GM21447 (cell line): ENCODE results near the gene NLE1.

Source experiments
- ATAC-seq: cut with Tn5 transposase; IDR thresholded peaks from one replicate; pipeline ENCODE4 v1.9.1; 2021; ENCODE audit not compliant: unreplicated experiment

NLE1 gene

GRCh38 chr17:35087731-35088355, 54.3 kb downstream of the NLE1 start:
- no peak for ATAC-seq

- no peak for ATAC-seq
Observed at GRCh38 chr17:35086931-35087573, 55.1 kb downstream of the NLE1 start.

GRCh38 chr17:35086164-35086563, 55.9 kb downstream of the NLE1 start:
- ATAC-seq, result no peak

- no peak for ATAC-seq
Observed at GRCh38 chr17:35084987-35085386, 57.1 kb downstream of the NLE1 start.

- ATAC-seq, result no peak
Observed at GRCh38 chr17:35083071-35083470, 59.0 kb downstream of the NLE1 start.

GRCh38 chr17:35082073-35082657, 59.9 kb downstream of the NLE1 start:
- ATAC-seq, result no peak

- no peak for ATAC-seq
Observed at GRCh38 chr17:35081638-35082037, 60.5 kb downstream of the NLE1 start.

- no peak for ATAC-seq
Observed at GRCh38 chr17:35080536-35080935, 61.6 kb downstream of the NLE1 start.

GRCh38 chr17:35079547-35080423, 62.3 kb downstream of the NLE1 start:
- no peak for ATAC-seq
